Small intestine (tissue), 7 donors: Measurements from ENCODE around the gene B4GALNT1. TPM values are rescaled to one million over a fixed set of nuclear protein-coding genes. Genes with fewer than 3 reads are reported as not detected.

Experiments
- DNase-seq, 2 donors: peaks; one replicate each; pipeline versions ENCODE4 v3.0.0 to v3.0.0-alpha.2; 2013
- FAIRE-seq: peaks from 2 replicates; lab custom pipeline; 2012; peaks lifted over from hg19 to GRCh38; lab: Jason Lieb, UNC
- H3K27ac ChIP-seq, 3 donors: one replicate each; pipeline ENCODE4 v1.5.1; 2013; ENCODE audit warnings: low read length in 2 of 3, mild to moderate bottlenecking in 2 of 3, control low read depth in 1 of 3, inconsistent platforms in 1 of 3, low read depth in 1 of 3, moderate library complexity in 1 of 3
- H3K27me3 ChIP-seq, 3 donors: one replicate each; pipeline ENCODE4 v1.6.1; 2013; ENCODE audit warnings: low read length in 3 of 3, inconsistent platforms in 1 of 3; ENCODE audit not compliant: control insufficient read depth in 3 of 3, insufficient read depth in 3 of 3
- H3K36me3 ChIP-seq, 3 donors: one replicate each; pipeline ENCODE4 v1.6.1; 2013; ENCODE audit warnings: low read length in 3 of 3, inconsistent platforms in 1 of 3, low read depth in 1 of 3, mild to moderate bottlenecking in 1 of 3, moderate library complexity in 1 of 3; ENCODE audit not compliant: control insufficient read depth in 3 of 3, insufficient read depth in 2 of 3
- H3K4me1 ChIP-seq, 3 donors: one replicate each; pipeline ENCODE4 v1.6.1; 2013; ENCODE audit warnings: low read length in 2 of 3, inconsistent platforms in 1 of 3, low read depth in 1 of 3, mild to moderate bottlenecking in 1 of 3, moderate library complexity in 1 of 3; ENCODE audit not compliant: control insufficient read depth in 3 of 3, insufficient read depth in 2 of 3
- H3K4me3 ChIP-seq, 3 donors: one replicate each; pipeline ENCODE4 v1.5.1; 2013; ENCODE audit warnings: low read length in 3 of 3, control low read depth in 1 of 3, inconsistent platforms in 1 of 3, low read depth in 1 of 3, mild to moderate bottlenecking in 1 of 3, moderate library complexity in 1 of 3
- H3K9me3 ChIP-seq, 2 donors: one replicate each; pipeline ENCODE4 v1.6.1; 2013; ENCODE audit warnings: low read depth in 1 of 2, low read length in 1 of 2; ENCODE audit not compliant: control insufficient read depth in 2 of 2, insufficient read depth in 1 of 2
- WGBS, 3 donors: extraction: QIAGEN DNeasy Blood & Tissue Kit; methylation state at CpG; one replicate each; pipeline ENCODE4 v1.1.7; 2013; 5-methylcytosine and 5-hydroxymethylcytosine counted together
- polyA plus RNA-seq, 4 donors: library from polyadenylated mRNA; stranded (reverse) in 3 of 4; unstranded in 1 of 4; fragments of 200-250 nt in 3 of 4; fragments of 120-200 nt in 1 of 4; gene quantifications; one replicate each; pipeline versions ENCODE4 v1.2.1 to v1.2.3, GENCODE V29; 2013
- donor health status: healthy with polysubstance abuse.
- donor health status: control.
- donor health status: control.
- donor health status: Bipolar disorder and iron deficiency.
- donor health status: healthy.

The B4GALNT1 gene
- polyA plus RNA-seq, 4 donors: 0.27 to 2.1 (median 0.95) TPM; not detected in 1

DNA sequence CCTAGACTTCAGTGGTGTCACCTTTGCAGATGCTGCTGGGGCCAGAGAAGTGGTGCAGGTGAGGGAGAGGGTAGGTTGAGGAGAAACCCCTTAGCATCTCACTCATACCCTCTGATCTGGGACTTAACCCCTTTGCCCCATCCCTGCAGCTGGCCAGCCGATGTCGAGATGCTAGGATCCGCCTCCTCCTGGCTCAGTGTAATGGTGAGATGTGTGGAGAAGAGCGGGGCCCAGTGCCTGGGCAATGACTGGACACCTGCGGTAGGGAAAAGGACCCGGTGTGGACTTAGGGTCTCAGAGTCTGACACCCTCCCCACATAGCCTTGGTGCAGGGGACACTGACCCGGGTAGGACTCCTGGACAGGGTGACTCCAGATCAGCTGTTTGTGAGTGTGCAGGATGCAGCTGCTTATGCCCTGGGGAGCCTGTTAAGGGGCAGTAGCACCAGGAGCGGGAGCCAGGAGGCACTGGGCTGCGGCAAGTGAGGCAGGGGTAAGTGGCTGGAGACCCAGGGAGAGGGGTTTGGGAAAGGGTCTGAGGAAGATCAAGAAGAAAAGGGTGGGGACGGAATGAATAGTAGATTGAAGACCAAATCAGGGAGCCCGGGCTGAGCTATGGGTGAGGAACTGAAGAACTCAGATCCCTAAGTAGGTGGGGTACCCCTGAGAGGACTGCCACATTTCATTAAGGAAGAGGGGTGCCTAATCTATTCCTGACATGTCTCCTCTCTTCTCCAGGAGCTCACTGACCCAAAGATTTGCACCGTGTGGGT, 7.6 kb downstream of the B4GALNT1 start:
- Histone ChIP-seq H3K27me3 (peaks cover 8 to 97% (median 55%) of the 10 kb centered on the region in 3 donors), H3K9me3 (no peaks in the 10 kb centered on the region), H3K4me1 (peaks cover 0 to 19% (median 0%) of the 10 kb centered on the region in 3 donors), H3K4me3 (no peak overlapping the region), H3K36me3 (no peaks in the 10 kb centered on the region), H3K27ac (no peak overlapping the region)
- DNase-seq (no peak), FAIRE-seq (no peak)
- WGBS, 3 donors: 56 to 77% (median 71%) methylated on average over 12 of the region's 12 CpGs

DNA sequence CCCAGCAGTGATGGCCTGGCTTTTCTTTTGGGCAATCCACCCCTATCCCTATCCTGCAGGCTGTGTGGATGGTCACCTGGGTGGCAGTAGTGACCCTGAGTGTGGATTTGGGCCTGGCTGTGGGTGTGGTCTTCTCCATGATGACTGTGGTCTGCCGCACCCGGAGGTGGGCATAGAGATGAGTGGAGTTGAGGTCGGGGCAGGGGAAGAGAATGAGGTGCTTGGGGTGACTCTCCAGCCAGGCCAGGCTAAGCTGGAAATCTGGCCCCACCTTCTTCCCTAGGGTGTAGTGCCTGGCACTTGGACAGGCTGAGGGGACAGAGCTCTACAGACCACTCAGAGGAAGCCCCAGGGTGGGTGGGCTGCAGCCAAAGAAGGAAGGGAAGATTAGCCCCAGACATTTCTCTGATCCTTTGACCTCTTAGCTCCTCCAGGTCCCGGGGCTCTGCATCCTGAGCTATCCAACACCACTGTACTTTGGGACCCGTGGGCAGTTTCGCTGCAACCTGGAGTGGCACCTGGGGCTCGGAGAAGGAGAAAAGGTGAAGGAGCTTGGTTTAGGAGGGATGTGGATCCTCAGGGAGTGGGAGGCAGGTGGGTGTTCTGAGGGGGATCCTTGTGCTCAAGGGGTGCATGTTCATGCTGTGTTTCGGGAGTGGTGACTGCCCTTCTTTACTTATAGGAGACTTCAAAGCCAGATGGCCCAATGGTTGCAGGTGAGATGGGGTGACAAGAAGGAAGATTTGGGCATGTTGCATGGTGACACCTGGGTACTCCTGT, 8.4 kb downstream of the B4GALNT1 start:
- peaks cover 0 to 23% (median 0%) of the 10 kb centered on the region in 3 donors for H3K4me1 ChIP-seq
- H3K4me3 ChIP-seq: no peak overlapping the region
- DNase-seq (no peak), FAIRE-seq (no peak)
- H3K36me3 ChIP-seq: no peaks in the 10 kb centered on the region
- H3K9me3 ChIP-seq: no peaks in the 10 kb centered on the region
- 67 to 80% (median 69%) methylated on average over 8 of the region's 8 CpGs for WGBS, 3 donors
- H3K27me3 ChIP-seq: peaks cover 3 to 97% (median 63%) of the 10 kb centered on the region in 3 donors
- H3K27ac ChIP-seq: no peak overlapping the region

DNA sequence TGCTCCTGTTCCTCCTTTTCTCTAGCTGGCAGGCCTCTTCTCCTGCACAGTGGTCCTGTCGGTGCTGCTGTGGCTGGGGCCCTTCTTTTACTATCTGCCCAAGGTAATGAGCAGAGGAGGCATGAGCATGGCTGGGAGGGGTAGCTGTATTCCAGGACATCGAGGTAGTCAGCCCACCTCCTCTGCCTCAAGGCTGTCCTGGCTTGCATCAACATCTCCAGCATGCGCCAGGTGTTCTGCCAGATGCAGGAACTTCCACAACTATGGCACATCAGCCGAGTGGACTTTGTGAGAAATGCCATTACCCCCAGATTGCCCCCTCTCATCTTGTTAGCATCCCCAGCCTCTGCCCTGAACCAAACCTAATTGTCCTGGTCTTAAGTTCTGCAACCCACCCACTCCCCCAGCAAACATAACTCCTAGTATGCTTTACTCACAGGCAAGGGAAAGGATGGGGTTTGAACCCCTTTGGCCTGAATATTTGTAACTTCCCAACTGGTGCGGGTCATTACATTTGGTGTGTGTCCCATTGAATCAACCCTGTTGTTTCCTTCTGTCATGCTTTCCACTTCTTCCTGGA, 9.1 kb downstream of the B4GALNT1 start:
- 49 to 55% (median 52%) methylated on average over 5 of the region's 5 CpGs for WGBS, 3 donors
- H3K27ac ChIP-seq: no peak overlapping the region
- H3K9me3 ChIP-seq: no peaks in the 10 kb centered on the region
- H3K27me3 ChIP-seq: peaks cover 3 to 99% (median 68%) of the 10 kb centered on the region in 3 donors
- H3K4me3 ChIP-seq: no peak overlapping the region
- H3K36me3 ChIP-seq: no peaks in the 10 kb centered on the region
- DNase-seq (no peak), FAIRE-seq (no peak)
- H3K4me1 ChIP-seq: peaks cover 0 to 28% (median 0%) of the 10 kb centered on the region in 3 donors

DNA sequence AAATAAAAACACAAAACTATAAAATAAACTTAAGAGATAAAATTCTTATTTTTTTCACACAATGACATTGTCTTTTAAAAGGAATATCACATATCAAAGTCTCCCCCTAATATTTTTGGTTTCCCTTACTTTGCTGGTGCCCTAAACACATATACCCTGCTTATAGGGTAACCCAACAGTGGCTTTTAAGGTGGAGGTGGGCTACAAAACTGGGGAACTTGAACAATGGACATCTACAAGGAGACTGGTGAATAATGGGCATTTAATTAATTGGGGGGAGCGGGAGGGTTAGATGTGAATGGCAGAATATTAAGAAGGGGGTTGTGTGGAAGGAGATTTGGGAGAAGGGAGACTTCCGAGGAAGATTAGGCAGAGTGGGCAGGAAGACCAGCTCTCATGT, 9.6 kb downstream of the B4GALNT1 start:
- FAIRE-seq (no peak), DNase-seq (no peak)
- H3K27me3 ChIP-seq: peaks cover 3 to 99% (median 65%) of the 10 kb centered on the region in 3 donors
- no peaks in the 10 kb centered on the region for H3K9me3 ChIP-seq
- WGBS, 3 donors: 58 to 76% (median 67%) methylated on average over 2 of the region's 2 CpGs
- no peak overlapping the region for H3K27ac ChIP-seq
- H3K4me3 ChIP-seq: no peak overlapping the region
- H3K4me1 ChIP-seq: peaks cover 0 to 28% (median 0%) of the 10 kb centered on the region in 3 donors
- no peaks in the 10 kb centered on the region for H3K36me3 ChIP-seq

DNA sequence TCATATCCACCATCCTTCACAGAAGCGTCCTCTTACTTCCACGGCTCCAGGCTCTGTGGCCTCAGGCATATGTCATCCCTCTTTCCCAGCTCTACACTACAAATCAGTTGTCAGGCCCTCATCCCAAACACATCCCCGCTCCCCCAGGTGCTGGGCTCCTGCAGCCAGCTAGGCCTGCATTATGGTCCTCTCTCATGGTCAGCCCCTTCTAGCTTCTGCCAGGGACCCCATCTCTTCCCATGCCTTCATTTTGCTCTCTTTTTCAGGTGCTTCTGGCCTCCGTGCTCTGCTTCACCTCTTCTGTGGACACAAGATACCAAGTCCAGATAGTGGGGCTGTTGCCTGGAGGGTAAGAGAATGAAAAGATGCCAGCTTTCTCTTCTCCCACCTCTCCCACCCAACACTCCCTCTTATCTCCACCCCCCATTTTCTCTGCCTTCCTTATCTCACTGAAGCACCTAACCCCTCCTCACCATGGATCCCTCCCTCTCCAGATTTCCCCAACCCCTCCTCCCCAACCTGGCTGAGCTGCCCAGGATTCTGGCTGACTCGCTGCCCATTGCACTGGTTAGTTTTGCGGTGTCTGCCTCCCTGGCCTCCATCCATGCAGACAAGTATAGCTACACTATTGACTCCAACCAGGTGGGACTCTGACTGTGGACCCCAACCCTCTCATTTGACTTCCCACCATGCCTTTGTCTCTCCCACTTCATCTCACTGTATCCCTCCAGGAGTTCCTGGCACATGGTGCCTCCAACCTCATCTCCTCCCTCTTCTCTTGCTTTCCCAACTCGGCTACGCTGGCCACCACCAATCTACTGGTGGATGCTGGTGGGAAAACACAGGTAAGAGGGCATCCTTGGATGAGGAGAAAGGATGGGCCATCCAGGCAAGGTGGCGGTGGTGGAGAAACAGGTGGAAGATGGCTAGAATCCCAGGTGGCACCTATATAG, 10.4 kb downstream of the B4GALNT1 start:
- no peak for DNase-seq
- Histone ChIP-seq H3K4me1 (peaks cover 0 to 22% (median 0%) of the 10 kb centered on the region in 3 donors), H3K27me3 (peaks cover 3 to 99% (median 64%) of the 10 kb centered on the region in 3 donors), H3K4me3 (no peak overlapping the region), H3K9me3 (no peaks in the 10 kb centered on the region), H3K36me3 (no peaks in the 10 kb centered on the region), H3K27ac (no peak overlapping the region)
- no peak for FAIRE-seq
- 46 to 70% (median 70%) methylated on average over 9 of the region's 9 CpGs for WGBS, 3 donors

DNA sequence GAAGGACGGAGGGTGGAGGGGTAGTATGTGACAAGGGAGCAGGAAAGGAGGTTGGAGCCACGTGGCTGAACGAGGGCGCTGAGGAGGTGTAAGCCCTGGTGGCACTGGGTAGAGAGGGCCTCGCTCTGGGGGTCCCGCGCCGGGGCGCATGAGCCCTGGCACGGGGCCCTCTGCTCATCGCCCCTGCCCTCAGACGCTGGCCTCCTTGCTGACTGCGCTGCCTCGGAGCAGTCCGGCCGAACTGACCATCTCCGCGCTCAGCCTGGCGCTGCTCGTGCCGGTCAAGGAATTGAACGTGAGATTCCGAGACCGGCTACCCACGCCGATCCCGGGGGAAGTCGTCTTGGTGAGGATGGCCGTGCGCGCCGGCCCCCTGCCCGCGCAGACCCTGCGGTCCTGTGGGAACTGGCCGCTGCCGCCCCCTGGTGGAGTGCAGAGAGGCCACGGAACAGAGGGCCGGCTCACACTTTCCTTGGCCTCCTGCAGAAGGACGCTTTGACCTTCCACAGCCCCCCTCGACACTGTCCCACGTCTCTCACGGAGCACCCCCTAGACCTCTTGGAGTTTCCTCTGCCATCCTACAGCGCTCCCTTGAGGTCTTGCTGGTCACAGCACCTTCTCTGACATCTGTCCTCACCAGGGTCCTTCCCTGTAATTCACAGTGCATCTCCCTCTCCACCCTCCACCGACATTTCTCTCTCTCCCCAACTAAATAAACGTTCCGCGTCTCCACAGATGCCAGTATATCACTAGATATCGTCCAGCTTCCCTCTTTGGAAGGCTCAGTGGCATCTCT, 11.3 kb downstream of the B4GALNT1 start:
- no peaks in the 10 kb centered on the region for H3K9me3 ChIP-seq
- H3K36me3 ChIP-seq: no peaks in the 10 kb centered on the region
- DNase-seq: peak; percentile 15 to 68
- 1 to 5% (median 3%) methylated on average over 41 to 49 of the region's 49 CpGs for WGBS, 3 donors
- H3K27ac ChIP-seq: no peak overlapping the region
- FAIRE-seq: no peak
- peaks cover 0 to 19% (median 0%) of the 10 kb centered on the region in 3 donors for H3K4me1 ChIP-seq
- peaks cover 3 to 99% (median 60%) of the 10 kb centered on the region in 3 donors for H3K27me3 ChIP-seq
- peak overlapping the region in 2 of 3 donors; percentile 6 to 30 for H3K4me3 ChIP-seq

DNA sequence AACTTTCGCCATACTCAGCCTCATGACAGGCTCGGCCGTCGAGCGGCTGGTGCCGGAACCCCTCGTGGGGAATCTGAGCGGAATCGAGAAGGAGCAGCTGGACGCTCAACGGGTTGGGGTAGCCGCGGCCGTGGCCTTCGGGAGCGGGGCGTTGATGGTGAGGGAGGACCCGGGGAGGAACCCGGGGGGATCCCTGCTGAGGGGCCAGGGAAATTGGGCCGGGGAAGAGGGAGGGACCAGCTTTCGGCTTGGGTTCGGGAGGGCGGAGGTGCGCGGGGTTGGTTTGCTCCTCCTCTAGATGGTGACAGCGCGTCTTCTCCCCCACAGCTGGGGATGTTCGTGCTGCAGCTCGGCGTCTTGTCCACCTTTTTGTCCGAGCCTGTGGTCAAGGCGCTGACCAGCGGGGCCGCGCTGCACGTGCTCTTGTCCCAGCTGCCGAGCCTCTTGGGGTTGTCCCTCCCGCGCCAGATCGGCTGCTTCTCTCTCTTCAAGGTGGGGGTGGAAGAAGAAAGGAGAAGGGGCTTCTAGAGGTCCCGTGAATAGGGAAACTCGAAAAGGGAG, 12.0 kb downstream of the B4GALNT1 start:
- no peak for FAIRE-seq
- H3K27me3 ChIP-seq: peaks cover 0 to 99% (median 53%) of the 10 kb centered on the region in 3 donors
- H3K27ac ChIP-seq: no peak overlapping the region

More for the DNA sequence above, 12.0 kb downstream of the B4GALNT1 start:
- H3K36me3 ChIP-seq: peaks cover 0 to 2% (median 0%) of the 10 kb centered on the region in 3 donors
- no peaks in the 10 kb centered on the region for H3K9me3 ChIP-seq
- 3 to 5% (median 5%) methylated on average over 39 to 42 of the region's 42 CpGs for WGBS, 3 donors
- peak overlapping the region in 1 of 3 donors; percentile 30 for H3K4me3 ChIP-seq
- H3K4me1 ChIP-seq: peaks cover 0 to 19% (median 0%) of the 10 kb centered on the region in 3 donors
- DNase-seq: peak in 1 of 2 donors; percentile 42
